ES-I3 (cell line): ENCODE measurements around the gene MACROD2.

Source experiments
- H3K36me3 ChIP-seq: 2 replicates; pipeline ENCODE4 v1.6.1; 2013; ENCODE audit warnings: mild to moderate bottlenecking, low read length, control low read depth, moderate library complexity; ENCODE audit not compliant: insufficient read depth
- H3K4me1 ChIP-seq: 2 replicates; pipeline ENCODE4 v1.6.1; 2013; ENCODE audit warnings: mild to moderate bottlenecking, control low read depth, low read length; ENCODE audit not compliant: insufficient read depth
- H3K9ac ChIP-seq: 2 replicates; pipeline ENCODE4 v1.6.1; 2013; ENCODE audit warnings: low read depth, mild to moderate bottlenecking, low read length, moderate library complexity
- H3K9me3 ChIP-seq: 2 replicates; pipeline ENCODE4 v1.6.1; 2013; ENCODE audit warnings: mild to moderate bottlenecking, low read length, moderate library complexity; ENCODE audit not compliant: control insufficient read depth, insufficient read depth

Gene MACROD2

DNA sequence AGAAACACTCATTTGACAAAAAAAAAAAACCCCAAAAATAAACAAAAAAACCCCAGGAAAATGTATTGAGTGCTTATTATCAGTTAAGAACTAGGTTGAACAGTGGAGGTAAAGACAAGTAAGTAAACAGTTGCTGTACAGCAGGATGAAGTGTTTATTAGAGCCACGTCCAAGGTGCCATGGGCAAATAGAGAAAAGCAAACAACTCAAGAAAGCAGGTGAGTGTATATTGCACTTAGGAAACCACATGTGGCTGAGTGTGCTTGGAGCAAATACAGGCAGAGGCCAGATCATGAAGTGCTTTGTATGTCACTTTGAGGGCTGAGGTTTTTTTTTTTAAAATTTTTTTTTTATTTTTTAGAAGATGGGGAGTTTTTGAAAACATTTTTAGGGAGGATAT lies 98.3 kb downstream of the MACROD2 start:
- Histone ChIP-seq H3K9me3 (no peaks in the 10 kb centered on the region), H3K36me3 (no peaks in the 10 kb centered on the region), H3K4me1 (no peaks in the 10 kb centered on the region), H3K9ac (no peak overlapping the region)

DNA sequence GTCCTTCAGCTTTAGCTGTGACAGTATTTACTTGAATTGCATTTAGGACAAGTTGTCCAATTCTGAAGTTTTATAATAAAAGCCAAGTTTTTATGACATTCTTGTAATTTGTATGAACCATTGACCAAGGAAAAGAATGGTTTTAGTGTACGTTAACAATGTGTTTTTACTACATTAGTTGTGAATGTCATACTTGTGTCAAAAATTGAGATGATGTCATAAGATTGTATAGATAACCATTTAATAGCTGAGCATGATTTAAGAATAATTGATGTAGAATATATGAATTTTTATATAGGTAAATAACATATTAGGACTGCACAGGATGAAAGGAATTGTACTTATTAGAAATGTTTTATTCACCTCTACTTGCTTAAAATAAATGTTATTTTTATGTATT lies 102.9 kb downstream of the MACROD2 start:
- no peak overlapping the region for H3K9ac ChIP-seq
- H3K9me3 ChIP-seq: no peaks in the 10 kb centered on the region
- H3K4me1 ChIP-seq: no peaks in the 10 kb centered on the region
- H3K36me3 ChIP-seq: no peaks in the 10 kb centered on the region

DNA sequence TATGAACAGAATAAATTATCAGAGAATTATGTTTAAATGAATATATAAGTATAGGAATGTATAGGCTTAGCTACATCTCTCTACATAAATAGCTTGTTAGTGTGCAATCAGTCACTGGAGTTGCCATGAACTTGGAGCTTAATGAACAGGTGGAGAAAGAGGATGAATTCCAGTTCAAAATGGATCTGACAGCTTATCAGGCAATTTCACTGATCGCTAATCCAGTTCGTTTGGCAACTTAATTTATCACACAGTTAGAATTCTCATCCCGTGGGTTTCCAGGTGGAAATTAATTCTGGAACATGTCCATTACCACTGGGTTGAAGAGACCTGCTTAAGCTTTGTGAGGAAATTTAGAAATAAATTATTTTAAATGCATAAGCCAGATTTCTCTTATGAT lies 118.1 kb downstream of the MACROD2 start:
- no peaks in the 10 kb centered on the region for H3K4me1 ChIP-seq
- H3K9ac ChIP-seq: no peak overlapping the region
- H3K36me3 ChIP-seq: no peaks in the 10 kb centered on the region
- H3K9me3 ChIP-seq: no peaks in the 10 kb centered on the region

DNA sequence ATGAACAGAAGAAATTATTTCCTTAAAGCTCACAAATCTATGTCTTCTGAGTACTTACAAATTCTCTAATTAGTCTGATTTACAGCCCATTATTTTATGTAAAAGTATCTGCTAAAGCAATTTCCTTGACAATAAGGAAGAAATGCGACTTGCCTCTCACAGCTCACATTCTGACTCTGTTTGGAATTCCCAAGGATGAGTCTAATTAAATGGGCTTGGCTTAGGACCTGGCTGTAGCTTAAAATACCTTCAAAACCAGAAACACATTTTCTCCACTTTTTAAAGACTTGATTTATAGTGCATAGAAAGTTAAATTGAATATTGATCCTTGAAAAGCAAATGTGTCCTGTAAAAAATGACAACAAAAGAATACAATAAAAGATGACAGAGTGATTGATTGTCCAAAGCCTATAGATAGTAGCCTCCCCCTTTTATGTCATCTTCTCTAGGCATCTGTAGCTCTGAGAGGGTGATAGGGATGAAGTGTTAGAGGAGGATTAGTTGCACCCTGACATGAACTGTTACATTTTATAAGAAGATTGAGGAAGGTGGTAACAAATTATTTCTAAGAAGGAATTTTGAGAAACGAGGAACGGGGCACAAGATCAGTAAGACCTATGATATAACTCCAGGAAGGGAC lies 118.9 kb downstream of the MACROD2 start:
- Histone ChIP-seq H3K36me3 (no peaks in the 10 kb centered on the region), H3K9me3 (no peaks in the 10 kb centered on the region), H3K4me1 (no peaks in the 10 kb centered on the region), H3K9ac (no peak overlapping the region)

DNA sequence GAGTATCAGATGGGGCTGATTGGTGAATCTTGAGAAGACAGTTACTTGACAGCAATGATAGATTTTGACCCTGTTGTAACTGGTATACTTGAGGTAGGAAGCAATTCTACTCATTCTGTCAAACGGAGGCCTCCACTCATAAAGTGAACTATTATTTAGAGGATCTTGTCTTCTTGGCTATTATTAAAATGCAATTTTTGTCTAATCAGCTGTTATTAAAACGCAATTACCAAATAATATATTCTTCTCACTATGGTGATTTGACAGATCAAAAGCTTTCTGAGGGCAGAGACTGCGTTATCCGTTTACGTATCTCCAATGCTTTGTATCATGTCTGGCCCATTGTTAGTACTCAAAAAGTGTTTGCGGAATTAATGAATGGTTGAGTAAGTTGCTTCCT lies 120.7 kb downstream of the MACROD2 start:
- Histone ChIP-seq H3K4me1 (no peaks in the 10 kb centered on the region), H3K9ac (no peak overlapping the region), H3K9me3 (no peaks in the 10 kb centered on the region), H3K36me3 (no peaks in the 10 kb centered on the region)

DNA sequence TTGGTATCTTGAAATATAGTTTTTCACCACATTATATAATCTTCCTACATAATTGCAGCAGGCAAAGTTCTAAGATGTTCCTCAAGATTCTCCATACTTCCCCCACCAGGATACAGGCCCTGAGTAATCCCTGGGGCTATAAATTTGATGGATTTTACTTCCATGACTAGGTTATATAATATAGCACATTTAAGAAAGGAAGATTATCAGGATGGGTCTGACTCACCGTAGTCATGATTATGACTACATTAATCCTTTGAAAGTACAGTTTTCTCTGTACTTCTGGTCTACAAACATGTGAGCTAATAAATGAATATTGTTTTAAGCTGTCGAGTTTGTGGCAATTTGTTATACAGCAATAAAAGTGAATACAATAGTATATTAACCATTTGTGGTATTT lies 122.5 kb downstream of the MACROD2 start:
- Histone ChIP-seq H3K4me1 (no peaks in the 10 kb centered on the region), H3K36me3 (no peaks in the 10 kb centered on the region), H3K9ac (no peak overlapping the region), H3K9me3 (no peaks in the 10 kb centered on the region)

DNA sequence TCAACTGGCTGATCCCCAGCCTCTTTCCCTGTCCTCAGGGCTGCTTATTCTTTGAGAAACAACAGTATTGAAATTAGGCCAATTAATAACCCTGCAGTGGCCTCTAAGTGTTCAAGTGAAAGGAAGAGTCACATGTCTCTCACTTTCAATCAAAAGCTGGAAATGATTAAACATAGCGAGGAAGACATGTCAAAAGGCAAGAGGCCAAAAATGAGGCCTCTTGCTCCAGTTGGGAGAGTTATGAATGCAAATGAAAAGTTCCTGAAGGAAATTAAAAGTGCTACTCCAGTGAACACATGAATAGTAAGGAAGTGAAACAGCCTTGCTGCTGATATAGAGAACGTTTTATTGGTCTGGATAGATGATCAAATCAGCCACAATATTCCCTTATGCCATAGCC lies 131.5 kb downstream of the MACROD2 start:
- Histone ChIP-seq H3K36me3 (no peaks in the 10 kb centered on the region), H3K4me1 (no peaks in the 10 kb centered on the region), H3K9me3 (0 out of 2 replicates have a peak, but pooled peaks cover under 1% of the 10 kb centered on the region), H3K9ac (no peak overlapping the region)

DNA sequence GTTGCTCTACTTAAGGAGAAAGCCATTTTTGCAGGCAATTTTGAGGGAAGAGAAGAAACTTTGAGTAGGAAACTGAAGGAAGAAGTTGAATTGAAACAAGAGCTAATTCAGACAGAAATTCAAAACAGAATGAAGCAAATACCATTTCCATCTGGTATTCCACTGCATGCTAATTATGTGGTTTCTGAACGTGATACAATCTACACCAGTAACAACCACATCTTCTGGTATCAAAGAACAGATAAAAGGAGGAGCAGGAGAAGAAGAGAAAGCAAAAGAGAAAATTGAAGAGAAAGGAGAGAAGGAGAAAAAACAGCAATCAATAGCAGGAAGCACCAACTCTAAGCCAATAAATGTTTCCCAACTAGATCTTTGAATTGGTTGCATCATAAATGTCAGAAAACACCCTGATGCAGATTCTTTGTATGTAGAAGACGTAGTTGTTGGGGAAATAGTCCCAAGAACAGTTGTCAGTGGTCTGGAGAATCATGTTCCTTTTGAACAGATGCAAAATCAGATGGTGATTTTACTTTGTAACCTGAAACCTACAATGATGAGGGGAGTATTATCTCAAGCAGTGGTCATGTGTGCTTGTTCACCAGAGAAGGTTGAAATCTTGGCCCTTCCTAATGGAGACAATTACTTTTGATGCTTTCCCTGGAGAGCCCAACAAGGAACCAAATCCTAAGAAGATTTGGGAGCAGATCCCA lies 132.4 kb downstream of the MACROD2 start:
- no peak overlapping the region for H3K9ac ChIP-seq
- H3K9me3 ChIP-seq: peaks cover 3% of the 10 kb centered on the region; the same call in 1 of the 2 replicates
- H3K36me3 ChIP-seq: no peaks in the 10 kb centered on the region
- H3K4me1 ChIP-seq: no peaks in the 10 kb centered on the region

DNA sequence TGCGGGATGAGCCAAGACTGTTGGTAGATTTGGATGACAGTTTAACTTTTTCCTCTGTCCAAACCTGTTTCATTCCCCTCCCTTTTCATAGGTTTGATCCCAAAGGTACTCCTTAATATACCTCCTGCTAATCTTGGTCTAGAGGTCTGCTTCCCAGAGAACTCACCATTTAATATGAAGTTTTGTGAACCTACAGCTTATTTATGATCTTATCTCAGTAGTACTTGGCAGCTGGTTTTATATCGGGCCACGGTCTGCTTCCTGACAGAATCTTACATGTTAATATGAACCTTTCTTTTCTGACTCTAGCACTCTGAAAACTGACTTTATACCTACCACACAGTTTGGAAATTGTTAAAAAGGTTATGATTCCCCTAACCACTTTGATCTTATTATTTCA lies 138.7 kb downstream of the MACROD2 start:
- H3K9ac ChIP-seq: no peak overlapping the region
- no peaks in the 10 kb centered on the region for H3K36me3 ChIP-seq
- H3K9me3 ChIP-seq: peaks cover 7% of the 10 kb centered on the region; the same call in 1 of the 2 replicates
- H3K4me1 ChIP-seq: no peaks in the 10 kb centered on the region

DNA sequence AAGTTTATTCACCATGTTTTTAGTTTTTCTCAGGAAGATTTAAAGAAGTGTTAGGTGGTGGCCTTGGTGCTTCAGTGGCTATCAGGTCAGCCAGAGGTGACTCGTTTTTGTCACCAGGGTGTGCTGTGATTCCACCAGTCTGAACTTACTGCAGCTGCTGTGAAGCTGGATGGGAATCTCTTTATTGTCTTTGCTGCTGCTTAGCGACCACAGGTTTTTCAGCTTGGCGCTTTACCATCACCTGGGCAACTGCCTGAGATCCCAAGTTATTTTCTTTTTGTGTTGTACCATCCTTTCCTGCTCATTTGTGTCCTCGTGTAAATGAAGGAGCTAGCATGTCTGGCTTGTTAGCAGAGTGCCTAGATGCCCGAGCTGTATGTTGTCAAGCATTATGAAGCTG lies 146.9 kb downstream of the MACROD2 start:
- no peaks in the 10 kb centered on the region for H3K4me1 ChIP-seq

DNA sequence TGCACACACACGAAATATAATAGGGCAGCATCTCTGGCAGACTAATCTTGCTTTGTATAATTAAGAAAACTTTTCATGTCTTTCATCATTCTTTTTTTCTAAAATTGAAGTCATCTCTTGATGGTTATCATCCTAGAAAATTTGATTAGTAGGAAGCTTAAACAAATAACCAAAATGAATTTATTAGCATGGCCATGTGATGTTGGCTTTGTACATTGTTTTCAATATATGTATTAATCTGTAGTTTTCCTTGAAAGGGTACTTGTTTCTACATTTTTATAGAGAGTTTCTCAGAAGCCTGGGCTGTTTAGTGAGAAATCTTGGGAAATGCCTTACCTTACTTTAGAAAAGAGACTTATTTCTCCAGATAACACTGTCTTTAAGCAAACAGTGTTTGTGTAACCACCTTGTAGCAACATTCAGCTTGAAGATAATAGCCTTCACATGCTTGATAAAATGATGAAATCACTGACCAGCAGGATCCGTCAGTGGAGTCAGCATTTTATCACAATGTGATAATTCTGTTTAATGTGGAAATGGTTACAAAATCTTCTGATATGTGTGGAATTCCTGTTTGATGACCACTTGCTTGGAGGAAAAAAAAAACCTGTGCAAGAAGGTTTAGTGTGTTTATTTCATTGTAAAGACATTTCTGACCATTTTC lies 147.8 kb downstream of the MACROD2 start:
- no peaks in the 10 kb centered on the region for H3K9me3 ChIP-seq
- H3K36me3 ChIP-seq: no peaks in the 10 kb centered on the region
- no peaks in the 10 kb centered on the region for H3K4me1 ChIP-seq
- H3K9ac ChIP-seq: no peak overlapping the region

More for the DNA sequence above, 146.9 kb downstream of the MACROD2 start:
- no peak overlapping the region for H3K9ac ChIP-seq
- H3K36me3 ChIP-seq: no peaks in the 10 kb centered on the region
- H3K9me3 ChIP-seq: no peaks in the 10 kb centered on the region

DNA sequence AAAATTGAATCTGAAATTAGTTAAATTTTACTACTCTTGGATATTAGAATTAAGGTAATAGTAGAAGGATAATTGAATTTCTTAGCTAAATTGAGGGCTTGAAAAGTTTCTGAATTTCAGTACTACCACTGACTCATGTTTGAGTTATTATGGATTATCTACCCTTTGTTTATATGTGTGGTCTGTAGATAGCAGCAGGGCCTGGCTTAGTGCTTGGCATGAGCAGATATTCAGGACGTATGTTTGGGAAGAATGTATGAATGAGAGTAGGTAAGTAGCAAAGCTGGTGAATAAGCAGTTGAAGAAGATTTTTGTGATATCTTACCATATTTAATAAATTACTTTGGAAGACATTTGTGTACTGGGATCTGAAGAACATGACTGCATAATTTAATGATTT lies 152.7 kb downstream of the MACROD2 start:
- H3K9ac ChIP-seq: no peak overlapping the region
- H3K36me3 ChIP-seq: no peaks in the 10 kb centered on the region
- no peaks in the 10 kb centered on the region for H3K9me3 ChIP-seq
- H3K4me1 ChIP-seq: no peaks in the 10 kb centered on the region

DNA sequence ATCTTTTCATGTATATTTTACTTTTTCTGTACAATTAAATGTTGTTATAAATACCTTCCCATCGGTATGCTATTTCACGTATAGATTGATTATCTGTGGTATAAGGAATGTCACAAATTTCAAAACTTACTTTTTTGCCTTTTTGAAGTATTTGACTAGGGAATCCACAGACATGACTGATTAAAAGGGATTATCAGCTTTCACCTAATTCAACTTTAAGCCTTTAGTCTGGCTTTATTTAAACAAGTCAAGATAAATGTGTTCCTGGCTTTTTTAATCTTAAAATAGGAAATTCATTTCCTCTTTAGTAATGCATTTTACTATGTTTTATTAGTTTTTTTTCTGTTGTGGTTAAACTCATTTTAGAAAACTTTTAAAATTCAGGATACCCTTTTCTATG lies 160.0 kb downstream of the MACROD2 start:
- Histone ChIP-seq H3K9ac (no peak overlapping the region), H3K4me1 (no peaks in the 10 kb centered on the region), H3K36me3 (no peaks in the 10 kb centered on the region), H3K9me3 (no peaks in the 10 kb centered on the region)

DNA sequence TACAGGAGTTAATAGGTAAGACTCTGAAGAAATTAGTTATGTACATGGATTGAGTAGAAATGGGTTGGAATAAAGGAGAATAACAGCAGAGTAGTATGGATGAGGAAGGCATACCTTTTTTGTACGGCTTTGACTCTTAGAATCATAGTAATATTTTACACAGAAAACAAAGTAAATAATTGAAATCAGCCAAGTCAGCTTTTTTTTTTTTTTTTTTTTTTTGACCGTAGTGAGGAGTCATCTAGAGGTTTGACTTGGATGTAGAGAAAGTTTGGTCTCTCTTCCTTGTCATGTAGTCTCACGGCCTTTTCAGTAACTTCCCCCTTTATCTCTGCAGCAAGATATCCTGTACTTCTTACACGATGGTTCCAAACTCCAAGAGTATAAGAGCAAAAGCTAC lies 183.2 kb downstream of the MACROD2 start:
- H3K4me1 ChIP-seq: no peaks in the 10 kb centered on the region
- no peaks in the 10 kb centered on the region for H3K36me3 ChIP-seq
- H3K9me3 ChIP-seq: peaks cover 5% of the 10 kb centered on the region; the same call in 1 of the 2 replicates
- no peak overlapping the region for H3K9ac ChIP-seq

DNA sequence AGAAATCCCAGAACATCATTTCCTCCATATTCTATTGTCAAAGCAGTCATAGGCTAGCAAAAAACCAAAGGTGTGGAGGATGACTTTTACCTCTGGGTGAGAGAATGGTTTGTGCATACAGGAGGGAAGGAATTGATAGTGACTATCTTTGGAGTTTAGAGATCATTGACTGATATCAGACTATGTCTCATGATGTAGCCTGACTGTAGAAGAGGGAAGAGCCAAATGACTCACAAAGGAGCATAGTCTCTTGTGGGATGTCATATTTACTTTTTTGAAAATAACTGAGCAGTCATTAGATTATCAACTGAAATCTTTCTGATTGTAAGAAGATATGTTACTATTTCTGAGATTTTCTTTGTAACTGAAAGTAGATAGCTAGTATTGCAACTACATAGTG lies 183.6 kb downstream of the MACROD2 start:
- H3K4me1 ChIP-seq: no peaks in the 10 kb centered on the region
- no peak overlapping the region for H3K9ac ChIP-seq
- H3K36me3 ChIP-seq: no peaks in the 10 kb centered on the region
- H3K9me3 ChIP-seq: peaks cover 5% of the 10 kb centered on the region; the same call in 1 of the 2 replicates
